ENCODE results near the gene ZZZ3. TPM values are rescaled to one million over a fixed set of nuclear protein-coding genes. Genes with fewer than 3 reads are reported as not detected.
"Not testable (repeated sequence)": the region's sequence is repeated elsewhere in the genome, so short reads cannot be mapped to it uniquely, and the experiment has no call there.

ZZZ3 gene
- total RNA-seq, 2 experiments from 2014 or later, result 29.8 to 34.3 TPM

- POLR2A ChIA-PET, result interaction anchor here (0.6 to 1.1 kb wide), 2 partner anchors 14 to 30 kb away, joined by 3 to 4 read pairs; partner anchors contain the start of gene ZZZ3
- H3K27ac Mint-ChIP-seq, result peak overlapping the region; percentile 34
- intact Hi-C loops (cut with micrococcal nuclease), result loop anchor here (1.0 to 5.0 kb wide), 2 partner anchors 13 to 47 kb away; partner anchors contain the start of gene ZZZ3
These were observed 13.5 kb downstream of the ZZZ3 start for GRCh38 chr1:77668924-77669449.

GRCh38 chr1:77664939-77665516, 17.4 kb downstream of the ZZZ3 start:
- Mint-ChIP-seq H3K9me3 (no peaks in the 10 kb centered on the region), H3K36me3 (no peaks in the 10 kb centered on the region), H3K27ac (no peak overlapping the region), H3K4me3 (no peak overlapping the region), H3K4me1 (ENCODE audit: low read depth) (peaks cover 47% of the 10 kb centered on the region), H3K27me3 (no peaks in the 10 kb centered on the region)
- intact Hi-C loops (cut with micrococcal nuclease), result loop anchor here (5.0 kb wide), 1 partner anchor 43 kb away; no protein-coding TSS in a partner anchor
- no peak for DNase-seq
- ChIA-PET POLR2A (no interaction called here), CTCF (no interaction called here)

More at GRCh38 chr1:77668924-77669449, 13.5 kb downstream of the ZZZ3 start:
- Mint-ChIP-seq H3K9me3 (no peaks in the 10 kb centered on the region), H3K36me3 (peaks cover 2% of the 10 kb centered on the region), H3K27me3 (no peaks in the 10 kb centered on the region), H3K4me1 (ENCODE audit: low read depth) (peaks cover 67% of the 10 kb centered on the region), H3K4me3 (no peak overlapping the region)
- DNase-seq, result no peak
- CTCF ChIA-PET, result no interaction called here

DNA sequence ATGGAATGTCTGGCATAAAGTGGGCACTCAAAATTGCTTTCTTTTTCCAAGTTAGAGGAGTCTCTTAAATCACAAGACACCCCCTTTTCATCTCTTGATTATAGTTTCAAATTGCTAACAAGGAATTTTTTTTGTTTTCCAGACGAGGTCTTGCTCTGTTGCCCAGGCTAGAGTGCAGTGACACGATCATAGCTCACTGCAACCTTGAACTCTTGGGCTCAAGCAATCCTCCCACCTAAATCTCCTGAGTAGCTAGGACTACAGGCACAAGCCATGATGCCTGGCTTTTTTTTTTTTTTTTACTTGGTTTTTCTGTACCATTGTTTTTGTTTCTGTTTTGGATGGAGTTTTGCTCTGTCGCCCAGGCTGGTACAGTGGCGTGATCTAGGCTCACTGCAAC, 20.8 kb downstream of the ZZZ3 start:
- intact Hi-C loops (cut with micrococcal nuclease), result no loop called here
- Mint-ChIP-seq H3K9me3 (no peaks in the 10 kb centered on the region), H3K27ac (no peak overlapping the region), H3K4me1 (ENCODE audit: low read depth) (peaks cover 26% of the 10 kb centered on the region), H3K4me3 (no peak overlapping the region), H3K27me3 (no peaks in the 10 kb centered on the region), H3K36me3 (no peaks in the 10 kb centered on the region)
- ChIA-PET CTCF (interaction anchor here (0.6 kb wide), 1 partner anchor 834 kb away, joined by 3 read pairs; no protein-coding TSS in a partner anchor), POLR2A (interaction anchor here (0.6 kb wide), 2 partner anchors 23 to 32 kb away, joined by 3 read pairs; no protein-coding TSS in a partner anchor)
- DNase-seq, result no peak

DNA sequence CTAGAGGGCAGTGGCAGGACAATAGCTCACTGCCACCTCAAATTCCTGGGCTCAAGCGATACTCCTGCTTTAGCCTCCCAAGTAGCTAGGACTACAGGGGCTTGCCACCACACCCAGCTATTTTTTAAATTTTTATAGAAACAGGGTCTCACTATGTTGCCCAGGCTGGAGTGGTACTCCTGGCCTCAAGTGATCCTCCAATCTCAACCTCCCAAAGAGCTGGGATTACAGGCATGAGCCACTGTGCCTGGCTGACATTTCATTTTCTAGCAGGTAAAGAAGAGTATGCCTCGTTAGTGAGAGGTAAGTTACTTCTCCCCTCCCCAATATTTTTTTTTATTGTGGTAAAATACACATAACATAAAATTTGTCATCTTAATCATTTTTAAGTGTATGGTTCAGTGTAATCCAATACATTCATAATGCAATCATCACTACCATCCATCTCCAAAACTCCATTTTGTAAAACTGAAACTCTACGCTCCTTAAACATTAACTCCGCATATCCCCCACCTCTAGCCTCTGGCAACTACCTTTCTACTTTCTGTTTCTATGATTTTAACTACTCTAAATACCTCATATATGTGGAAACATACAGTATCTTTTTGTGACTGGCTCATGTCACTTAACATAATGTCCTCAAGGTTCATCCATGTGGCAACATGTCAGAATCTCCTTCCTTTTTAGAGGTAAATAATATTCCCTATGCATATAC, 22.4 kb downstream of the ZZZ3 start:
- no peak overlapping the region for H3K27ac Mint-ChIP-seq
- peaks cover under 1% of the 10 kb centered on the region for H3K36me3 Mint-ChIP-seq
- H3K4me3 Mint-ChIP-seq, result no peak overlapping the region
- DNase-seq, result no peak
- H3K4me1 Mint-ChIP-seq (ENCODE audit: low read depth), result peaks cover 34% of the 10 kb centered on the region
- POLR2A ChIA-PET, result interaction anchor here (0.7 to 1.2 kb wide), 2 partner anchors 14 to 18 kb away, joined by 3 read pairs; no protein-coding TSS in a partner anchor
- intact Hi-C loops (cut with micrococcal nuclease), result no loop called here
- H3K27me3 Mint-ChIP-seq, result no peaks in the 10 kb centered on the region
- CTCF ChIA-PET, result interaction anchor here (0.6 to 1.1 kb wide), 2 partner anchors 11 to 73 kb away, joined by 3 to 4 read pairs; no protein-coding TSS in a partner anchor
- H3K9me3 Mint-ChIP-seq, result no peaks in the 10 kb centered on the region

GRCh38 chr1:77658271-77658670, 24.2 kb downstream of the ZZZ3 start:
- no peaks in the 10 kb centered on the region for H3K9me3 Mint-ChIP-seq
- H3K4me1 Mint-ChIP-seq (ENCODE audit: low read depth), result peaks cover 30% of the 10 kb centered on the region
- POLR2A ChIA-PET, result no interaction called here

GRCh38 chr1:77655431-77655974, 27.0 kb downstream of the ZZZ3 start:
- Mint-ChIP-seq H3K27ac (peak overlapping the region; percentile 44), H3K4me3 (no peak overlapping the region), H3K9me3 (peaks cover 15% of the 10 kb centered on the region), H3K36me3 (peaks cover 28% of the 10 kb centered on the region), H3K4me1 (ENCODE audit: low read depth) (peaks cover 32% of the 10 kb centered on the region), H3K27me3 (no peaks in the 10 kb centered on the region)
- ChIA-PET POLR2A (interaction anchor here (2.0 kb wide), 1 partner anchor 27 kb away, joined by 4 read pairs; the partner anchor contains the start of gene ZZZ3), CTCF (no interaction called here)
- intact Hi-C loops (cut with micrococcal nuclease), result no loop called here
- no peak for DNase-seq

More at GRCh38 chr1:77658271-77658670, 24.2 kb downstream of the ZZZ3 start:
- Mint-ChIP-seq H3K36me3 (peaks cover 5% of the 10 kb centered on the region), H3K27ac (no peak overlapping the region), H3K27me3 (no peaks in the 10 kb centered on the region), H3K4me3 (no peak overlapping the region)
- no peak for DNase-seq
- intact Hi-C loops (cut with micrococcal nuclease), result no loop called here
- CTCF ChIA-PET, result no interaction called here

- peak overlapping the region; percentile 25 for H3K27ac Mint-ChIP-seq
- peaks cover 31% of the 10 kb centered on the region for H3K4me1 Mint-ChIP-seq (ENCODE audit: low read depth)
- H3K4me3 Mint-ChIP-seq, result no peak overlapping the region
- ChIA-PET POLR2A (no interaction called here), CTCF (no interaction called here)
- no peaks in the 10 kb centered on the region for H3K27me3 Mint-ChIP-seq
- intact Hi-C loops (cut with micrococcal nuclease), result no loop called here
- no peak for DNase-seq
- peaks cover 36% of the 10 kb centered on the region for H3K9me3 Mint-ChIP-seq
- H3K36me3 Mint-ChIP-seq, result peaks cover 45% of the 10 kb centered on the region
These were observed 29.4 kb downstream of the ZZZ3 start for GRCh38 chr1:77652970-77653516.

DNA sequence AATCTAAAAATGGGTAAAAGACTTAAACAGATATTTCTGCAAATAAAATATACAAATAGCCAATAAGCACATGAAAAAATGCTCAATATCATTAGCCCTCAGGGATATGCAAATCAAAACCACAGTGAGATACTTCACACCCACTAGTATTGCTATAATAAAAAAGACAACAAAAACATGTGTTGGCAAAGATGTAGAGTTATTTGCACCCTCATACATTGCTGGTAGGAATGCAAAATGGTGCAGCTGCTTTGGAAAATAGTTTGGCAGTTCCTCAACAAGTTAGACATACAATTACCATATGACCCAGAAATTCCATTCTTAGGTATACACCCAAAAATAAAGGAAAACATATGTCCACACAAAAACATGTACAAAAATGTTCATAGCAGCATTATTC, 30.2 kb downstream of the ZZZ3 start:
- DNase-seq, result no peak
- intact Hi-C loops (cut with micrococcal nuclease), result no loop called here
- H3K4me1 Mint-ChIP-seq (ENCODE audit: low read depth), result peaks cover 29% of the 10 kb centered on the region
- ChIA-PET CTCF (no interaction called here), POLR2A (no interaction called here)
- no peak overlapping the region for H3K4me3 Mint-ChIP-seq
- H3K9me3 Mint-ChIP-seq, result peaks cover 36% of the 10 kb centered on the region
- H3K27me3 Mint-ChIP-seq, result no peaks in the 10 kb centered on the region
- H3K27ac Mint-ChIP-seq, result no peak overlapping the region
- H3K36me3 Mint-ChIP-seq, result peaks cover 47% of the 10 kb centered on the region

- CTCF ChIA-PET, result interaction anchor here (0.8 kb wide), 1 partner anchor 10 kb away, joined by 4 read pairs; no protein-coding TSS in a partner anchor
- H3K36me3 Mint-ChIP-seq, result peaks cover 51% of the 10 kb centered on the region
- no peak for DNase-seq
- H3K27ac Mint-ChIP-seq, result no peak overlapping the region
- no peaks in the 10 kb centered on the region for H3K27me3 Mint-ChIP-seq
- H3K9me3 Mint-ChIP-seq, result peaks cover 36% of the 10 kb centered on the region
- H3K4me3 Mint-ChIP-seq, result no peak overlapping the region
- POLR2A ChIA-PET, result no interaction called here
- H3K4me1 Mint-ChIP-seq (ENCODE audit: low read depth), result peaks cover 13% of the 10 kb centered on the region
- intact Hi-C loops (cut with micrococcal nuclease), result no loop called here
These were observed 33.3 kb downstream of the ZZZ3 start for GRCh38 chr1:77649127-77649526.

GRCh38 chr1:77646224-77646623, 36.2 kb downstream of the ZZZ3 start:
- POLR2A ChIA-PET; H3K4me1 Mint-ChIP-seq (ENCODE audit: low read depth); H3K27ac Mint-ChIP-seq; H3K4me3 Mint-ChIP-seq; CTCF ChIA-PET; intact Hi-C loops (cut with micrococcal nuclease); DNase-seq; H3K27me3 Mint-ChIP-seq: not testable (repeated sequence)
- H3K36me3 Mint-ChIP-seq, result peaks cover 33% of the 10 kb centered on the region
- H3K9me3 Mint-ChIP-seq, result peaks cover 27% of the 10 kb centered on the region

- Mint-ChIP-seq H3K36me3 (peaks cover 23% of the 10 kb centered on the region), H3K27me3 (no peaks in the 10 kb centered on the region)
- intact Hi-C loops (cut with micrococcal nuclease), result no loop called here
These were observed 39.0 kb downstream of the ZZZ3 start for GRCh38 chr1:77643456-77643855.

GRCh38 chr1:77642941-77643340, 39.5 kb downstream of the ZZZ3 start:
- H3K27ac Mint-ChIP-seq, result no peak overlapping the region
- CTCF ChIA-PET, result interaction anchor here (1.0 kb wide), 1 partner anchor 40 kb away, joined by 3 read pairs; no protein-coding TSS in a partner anchor
- no peak overlapping the region for H3K4me3 Mint-ChIP-seq
- no peak for DNase-seq
- peaks cover 8% of the 10 kb centered on the region for H3K4me1 Mint-ChIP-seq (ENCODE audit: low read depth)
- intact Hi-C loops (cut with micrococcal nuclease), result no loop called here
- H3K9me3 Mint-ChIP-seq, result no peaks in the 10 kb centered on the region
- POLR2A ChIA-PET, result no interaction called here
- peaks cover 21% of the 10 kb centered on the region for H3K36me3 Mint-ChIP-seq
- H3K27me3 Mint-ChIP-seq, result no peaks in the 10 kb centered on the region

More at GRCh38 chr1:77643456-77643855, 39.0 kb downstream of the ZZZ3 start:
- CTCF ChIA-PET, result interaction anchor here (1.0 kb wide), 1 partner anchor 40 kb away, joined by 3 read pairs; no protein-coding TSS in a partner anchor
- DNase-seq, result no peak
- Mint-ChIP-seq H3K27ac (no peak overlapping the region), H3K4me3 (no peak overlapping the region), H3K4me1 (ENCODE audit: low read depth) (peaks cover 10% of the 10 kb centered on the region), H3K9me3 (peaks cover 3% of the 10 kb centered on the region)
- POLR2A ChIA-PET, result no interaction called here

All from activated CD4-positive, alpha-beta memory T cell treated with anti-CD3 and anti-CD28 coated beads for 36 hours (primary cell).